Central memory CD8-positive, alpha-beta T cell (primary cell): Measurements from ENCODE around the gene KLHL35.
A peak's percentile ranks its signal among the peaks of the same experiment; 100 is the strongest.
"Not testable (repeated sequence)": the region's sequence is repeated elsewhere in the genome, so short reads cannot be mapped to it uniquely, and the experiment has no call there.

Experiments used
- ATAC-seq: fragments of 150-1000 bp; cut with Tn5 transposase; replicated peaks from 2 replicates; pipeline ENCODE4 v1.10.0; 2022; ENCODE audit warnings: mild to moderate bottlenecking, moderate FRiP score, moderate number of reproducible peaks; ENCODE audit not compliant: poor library complexity, severe bottlenecking; ENCODE audit errors: extremely low read depth
- DNase-seq, 2 donors: peaks; one replicate each; pipeline ENCODE4 v3.0.0; 2021; ENCODE audit warnings: low spot score in 2 of 2
- H3K27ac Mint-ChIP-seq: one replicate; pipeline ENCODE4 v1.8.0; 2022; ENCODE audit warnings: low read depth, mild to moderate bottlenecking, moderate library complexity, mixed read lengths
- H3K27me3 Mint-ChIP-seq: one replicate; pipeline ENCODE4 v1.8.0; 2022; ENCODE audit warnings: mixed read lengths
- H3K36me3 Mint-ChIP-seq: one replicate; pipeline ENCODE4 v1.8.0; 2022; ENCODE audit warnings: mild to moderate bottlenecking, moderate library complexity, mixed read lengths; ENCODE audit not compliant: insufficient read depth
- H3K4me1 Mint-ChIP-seq: one replicate; pipeline ENCODE4 v1.8.0; 2022; ENCODE audit warnings: mixed read lengths
- H3K4me3 Mint-ChIP-seq: one replicate; pipeline ENCODE4 v1.8.0; 2022; ENCODE audit warnings: mild to moderate bottlenecking, moderate library complexity, mixed read lengths
- H3K9me3 Mint-ChIP-seq: one replicate; pipeline ENCODE4 v1.8.0; 2022; ENCODE audit warnings: mixed read lengths

The KLHL35 gene

DNA sequence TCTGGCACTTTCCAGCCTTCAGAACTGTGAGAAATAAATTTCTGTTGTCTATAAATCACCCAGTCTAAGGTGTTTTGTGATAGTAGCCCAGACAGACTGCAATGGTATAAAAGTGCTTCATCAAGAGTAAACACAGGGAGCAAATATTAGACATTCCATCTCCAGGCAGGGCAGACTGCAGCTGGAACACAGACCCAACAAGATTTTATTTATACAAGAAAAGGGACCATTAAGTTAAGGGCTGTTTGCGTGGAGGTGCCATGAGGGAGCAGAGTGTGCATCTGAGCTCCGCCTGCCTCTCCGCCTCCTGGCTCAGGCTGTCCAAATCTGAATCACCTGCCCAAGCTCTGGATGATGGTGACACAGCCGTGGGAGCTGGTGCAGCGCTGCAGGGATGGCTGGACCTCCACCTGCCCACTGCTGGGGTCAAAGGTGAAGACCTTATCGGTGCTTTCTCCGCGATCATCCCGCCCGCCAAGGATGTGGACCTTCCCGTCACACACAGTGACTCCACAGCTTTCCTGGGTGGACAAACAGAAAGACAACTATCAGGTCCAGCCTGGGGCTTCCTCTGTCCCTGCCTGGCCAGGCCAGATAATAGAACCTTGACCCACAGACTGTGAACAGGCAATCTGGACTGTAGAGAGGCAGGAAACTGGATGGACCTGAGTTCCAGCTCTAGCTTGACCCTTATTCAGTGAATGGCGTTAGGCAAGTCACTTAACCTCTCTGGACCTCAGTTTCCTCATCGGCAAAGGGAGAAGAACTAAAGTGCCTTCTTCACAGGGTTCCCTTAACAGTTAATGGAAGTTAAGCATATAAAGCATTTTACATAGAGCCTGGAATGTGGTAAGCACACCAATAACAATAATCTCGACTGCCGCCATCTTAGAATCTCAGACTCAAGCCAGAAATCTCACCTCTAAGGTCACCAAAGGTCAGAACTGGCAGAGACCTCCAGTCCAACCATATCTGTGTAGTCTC lies 10.5 kb downstream of the KLHL35 start:
- no peaks in the 10 kb centered on the region for H3K4me1 Mint-ChIP-seq
- H3K27me3 Mint-ChIP-seq = no peaks in the 10 kb centered on the region
- ATAC-seq (no peak), DNase-seq (no peak)
- H3K9me3 Mint-ChIP-seq = no peaks in the 10 kb centered on the region
- peaks cover 5% of the 10 kb centered on the region for H3K36me3 Mint-ChIP-seq
- no peak overlapping the region for H3K4me3 Mint-ChIP-seq
- H3K27ac Mint-ChIP-seq = no peak overlapping the region

DNA sequence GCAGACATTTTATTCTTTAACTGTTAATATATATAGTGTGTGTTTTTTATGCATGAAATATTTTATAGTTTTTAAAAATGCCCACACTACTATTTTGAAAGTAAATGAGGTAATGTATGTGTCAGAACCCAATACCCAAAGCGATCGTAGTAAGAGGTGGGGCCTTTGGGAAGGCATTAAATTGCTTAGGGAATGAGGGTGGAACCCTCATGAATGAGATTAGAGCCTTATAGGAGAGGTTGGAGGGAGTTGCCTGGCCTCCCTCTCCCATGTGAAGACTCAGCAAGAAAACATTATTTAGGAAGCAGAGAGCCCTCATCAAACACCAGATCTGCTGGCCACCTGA lies 11.1 kb downstream of the KLHL35 start:
- ATAC-seq = no peak
- Mint-ChIP-seq H3K4me3 (no peak overlapping the region), H3K27me3 (no peaks in the 10 kb centered on the region), H3K9me3 (no peaks in the 10 kb centered on the region), H3K36me3 (peaks cover 6% of the 10 kb centered on the region), H3K27ac (no peak overlapping the region), H3K4me1 (no peaks in the 10 kb centered on the region)
- DNase-seq = no peak

GRCh38 chr11:75421035-75421602 lies 11.9 kb downstream of the KLHL35 start:
- Mint-ChIP-seq H3K4me3 (no peak overlapping the region), H3K9me3 (no peaks in the 10 kb centered on the region), H3K27me3 (no peaks in the 10 kb centered on the region), H3K36me3 (peaks cover 7% of the 10 kb centered on the region), H3K27ac (no peak overlapping the region), H3K4me1 (no peaks in the 10 kb centered on the region)
- DNase-seq = no peak
- ATAC-seq = no peak

DNA sequence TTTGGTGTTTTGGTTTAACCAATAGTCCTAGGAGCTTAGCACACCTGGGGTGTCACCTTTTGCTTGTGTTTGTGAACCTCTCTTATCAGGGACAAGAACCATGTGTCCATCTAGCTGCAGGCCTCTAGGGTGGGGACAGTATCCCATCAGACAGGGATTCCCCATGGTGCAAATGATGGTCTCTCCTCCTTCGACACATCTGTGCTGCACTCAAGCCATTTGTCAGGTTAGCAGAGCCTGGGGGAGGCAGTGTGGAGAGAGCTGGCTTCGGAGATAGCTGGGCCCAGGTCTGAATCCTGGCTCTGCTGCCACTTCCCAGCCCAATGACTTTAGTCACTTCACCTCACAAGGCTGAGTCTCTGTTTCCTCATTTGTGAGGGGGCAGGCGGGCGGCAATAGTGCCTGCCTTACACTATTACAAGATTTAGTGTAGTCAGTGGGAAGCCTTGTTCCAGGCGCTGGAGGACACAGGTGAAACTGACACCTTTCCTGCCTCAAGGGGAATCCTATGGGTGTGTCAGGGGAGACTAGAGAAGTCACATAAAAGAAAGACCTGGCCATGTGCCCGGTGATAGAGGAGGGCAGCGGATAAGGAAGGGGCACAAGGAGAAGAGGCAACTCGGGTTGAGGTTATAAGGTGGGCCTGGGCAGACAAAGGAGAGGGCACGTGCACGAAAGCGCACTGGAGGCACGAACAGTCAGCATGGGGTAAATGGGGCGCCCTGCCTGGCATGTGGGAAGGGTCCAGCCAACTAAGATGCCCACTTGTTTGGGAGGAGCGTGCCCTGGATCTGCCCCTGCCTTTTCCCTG lies 12.6 kb downstream of the KLHL35 start:
- ATAC-seq = no peak
- Mint-ChIP-seq H3K4me3 (no peak overlapping the region), H3K4me1 (no peaks in the 10 kb centered on the region), H3K27ac (no peak overlapping the region), H3K36me3 (peaks cover 7% of the 10 kb centered on the region), H3K9me3 (no peaks in the 10 kb centered on the region), H3K27me3 (no peaks in the 10 kb centered on the region)
- DNase-seq = no peak

GRCh38 chr11:75413864-75414263 lies 19.1 kb downstream of the KLHL35 start:
- no peak for ATAC-seq
- Mint-ChIP-seq H3K4me3 (no peak overlapping the region), H3K27ac (no peak overlapping the region), H3K4me1 (peaks cover 6% of the 10 kb centered on the region), H3K9me3 (no peaks in the 10 kb centered on the region), H3K27me3 (no peaks in the 10 kb centered on the region), H3K36me3 (peaks cover 19% of the 10 kb centered on the region)
- no peak for DNase-seq

GRCh38 chr11:75413146-75413545 lies 19.9 kb downstream of the KLHL35 start:
- peaks cover 22% of the 10 kb centered on the region for H3K36me3 Mint-ChIP-seq
- not testable (repeated sequence) for ATAC-seq, H3K27ac Mint-ChIP-seq, H3K9me3 Mint-ChIP-seq, H3K4me1 Mint-ChIP-seq, H3K4me3 Mint-ChIP-seq, DNase-seq, H3K27me3 Mint-ChIP-seq

DNA sequence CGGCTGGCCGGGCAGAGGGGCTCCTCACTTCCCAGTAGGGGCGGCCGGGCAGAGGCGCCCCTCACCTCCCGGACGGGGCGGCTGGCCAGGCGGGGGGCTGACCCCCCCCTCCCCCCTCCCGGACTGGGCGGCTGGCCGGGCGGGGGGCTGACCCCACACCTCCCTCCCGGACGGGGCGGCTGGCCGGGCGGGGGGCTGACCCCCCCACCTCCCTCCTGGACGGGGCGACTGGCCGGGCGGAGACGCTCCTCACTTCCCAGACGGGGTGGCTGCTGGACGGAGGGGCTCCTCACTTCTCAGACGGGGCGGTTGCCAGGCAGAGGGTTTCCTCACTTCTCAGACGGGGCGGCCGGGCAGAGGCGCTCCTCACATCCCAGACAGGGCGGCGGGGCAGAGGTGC lies 23.0 kb downstream of the KLHL35 start:
- not testable (repeated sequence) for H3K9me3 Mint-ChIP-seq, H3K27ac Mint-ChIP-seq, H3K4me3 Mint-ChIP-seq, ATAC-seq, H3K27me3 Mint-ChIP-seq, DNase-seq
- Mint-ChIP-seq H3K4me1 (peaks cover 15% of the 10 kb centered on the region), H3K36me3 (peaks cover 45% of the 10 kb centered on the region)

DNA sequence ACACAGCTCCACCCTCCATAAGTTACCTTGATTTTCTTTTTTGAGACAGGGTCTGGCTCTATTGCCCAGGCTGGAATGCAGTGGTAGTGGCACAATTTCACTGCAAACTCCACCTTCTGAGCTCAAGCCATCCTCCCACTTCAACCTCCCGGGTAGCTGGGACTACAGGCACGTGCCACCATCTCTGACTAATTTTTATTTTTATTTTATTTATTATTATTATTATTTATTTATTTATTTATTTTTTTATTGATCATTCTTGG lies 24.1 kb downstream of the KLHL35 start:
- Mint-ChIP-seq H3K36me3 (peaks cover 49% of the 10 kb centered on the region), H3K9me3 (no peaks in the 10 kb centered on the region), H3K4me1 (peaks cover 26% of the 10 kb centered on the region), H3K27me3 (no peaks in the 10 kb centered on the region), H3K4me3 (no peak overlapping the region), H3K27ac (no peak overlapping the region)
- DNase-seq = no peak
- ATAC-seq = no peak

DNA sequence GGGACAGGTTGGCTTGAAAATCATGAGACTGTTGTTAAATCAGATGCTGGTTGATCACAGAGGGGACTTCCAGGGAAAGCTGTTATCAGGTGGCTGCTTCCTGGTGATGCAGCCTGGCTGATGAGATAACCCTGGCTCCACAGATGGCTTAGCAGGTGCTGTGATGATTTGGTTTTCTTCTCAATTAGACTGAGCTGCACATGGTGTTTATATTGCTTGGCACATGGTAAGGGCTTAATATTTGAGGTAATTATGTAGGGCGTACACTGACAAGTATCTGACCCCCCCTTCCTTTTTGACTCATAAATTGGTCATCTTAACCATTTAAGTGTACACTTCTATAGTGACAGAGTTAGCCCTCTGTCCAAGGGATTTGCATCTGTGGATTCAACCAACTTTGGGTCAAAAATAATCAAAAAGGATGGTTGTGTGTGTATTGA lies 26.6 kb downstream of the KLHL35 start:
- no peak for DNase-seq
- H3K4me3 Mint-ChIP-seq = no peak overlapping the region
- no peaks in the 10 kb centered on the region for H3K9me3 Mint-ChIP-seq
- peaks cover 66% of the 10 kb centered on the region for H3K36me3 Mint-ChIP-seq
- no peak for ATAC-seq
- H3K27me3 Mint-ChIP-seq = no peaks in the 10 kb centered on the region
- H3K4me1 Mint-ChIP-seq = peaks cover 46% of the 10 kb centered on the region
- no peak overlapping the region for H3K27ac Mint-ChIP-seq

DNA sequence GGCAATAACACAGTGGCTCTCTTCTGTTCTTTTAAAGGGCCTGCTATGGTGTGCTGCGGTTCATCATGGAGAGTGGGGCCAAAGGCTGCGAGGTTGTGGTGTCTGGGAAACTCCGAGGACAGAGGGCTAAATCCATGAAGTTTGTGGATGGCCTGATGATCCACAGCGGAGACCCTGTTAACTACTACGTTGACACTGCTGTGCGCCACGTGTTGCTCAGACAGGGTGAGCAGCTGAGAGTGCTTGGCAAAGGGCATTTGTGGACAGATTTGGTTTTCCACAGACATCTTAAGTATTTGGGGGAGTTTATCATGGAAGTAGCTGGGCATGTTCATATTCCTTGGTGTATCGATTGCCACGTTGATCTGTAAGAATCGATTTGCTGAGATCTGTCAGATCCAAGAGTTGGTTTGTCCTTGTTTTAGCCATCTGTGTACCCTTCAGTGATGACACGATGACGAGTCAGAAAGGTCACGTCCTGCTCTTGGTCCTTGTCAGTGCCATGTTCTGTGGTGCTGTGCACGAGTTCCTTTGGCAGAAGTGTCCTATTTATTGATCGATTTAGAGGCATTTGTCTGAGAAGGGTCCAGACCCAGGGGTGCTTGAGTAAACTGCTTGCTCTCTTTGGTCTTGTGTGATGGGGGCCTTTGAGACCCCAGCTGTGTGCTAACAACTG lies 28.9 kb downstream of the KLHL35 start:
- no peak for ATAC-seq
- H3K36me3 Mint-ChIP-seq = peaks cover 79% of the 10 kb centered on the region
- peaks cover 66% of the 10 kb centered on the region for H3K4me1 Mint-ChIP-seq
- H3K4me3 Mint-ChIP-seq = no peak overlapping the region
- no peak for DNase-seq
- H3K27ac Mint-ChIP-seq = peak overlapping the region; percentile 78
- H3K27me3 Mint-ChIP-seq = no peaks in the 10 kb centered on the region
- H3K9me3 Mint-ChIP-seq = no peaks in the 10 kb centered on the region

- ATAC-seq (no peak), DNase-seq (no peak)
- Mint-ChIP-seq H3K4me1 (peaks cover 66% of the 10 kb centered on the region), H3K27me3 (no peaks in the 10 kb centered on the region), H3K27ac (peak overlapping the region; percentile 78), H3K9me3 (no peaks in the 10 kb centered on the region), H3K4me3 (no peak overlapping the region), H3K36me3 (peaks cover 75% of the 10 kb centered on the region)
Measured at GRCh38 chr11:75403037-75403436, 30.0 kb downstream of the KLHL35 start.

DNA sequence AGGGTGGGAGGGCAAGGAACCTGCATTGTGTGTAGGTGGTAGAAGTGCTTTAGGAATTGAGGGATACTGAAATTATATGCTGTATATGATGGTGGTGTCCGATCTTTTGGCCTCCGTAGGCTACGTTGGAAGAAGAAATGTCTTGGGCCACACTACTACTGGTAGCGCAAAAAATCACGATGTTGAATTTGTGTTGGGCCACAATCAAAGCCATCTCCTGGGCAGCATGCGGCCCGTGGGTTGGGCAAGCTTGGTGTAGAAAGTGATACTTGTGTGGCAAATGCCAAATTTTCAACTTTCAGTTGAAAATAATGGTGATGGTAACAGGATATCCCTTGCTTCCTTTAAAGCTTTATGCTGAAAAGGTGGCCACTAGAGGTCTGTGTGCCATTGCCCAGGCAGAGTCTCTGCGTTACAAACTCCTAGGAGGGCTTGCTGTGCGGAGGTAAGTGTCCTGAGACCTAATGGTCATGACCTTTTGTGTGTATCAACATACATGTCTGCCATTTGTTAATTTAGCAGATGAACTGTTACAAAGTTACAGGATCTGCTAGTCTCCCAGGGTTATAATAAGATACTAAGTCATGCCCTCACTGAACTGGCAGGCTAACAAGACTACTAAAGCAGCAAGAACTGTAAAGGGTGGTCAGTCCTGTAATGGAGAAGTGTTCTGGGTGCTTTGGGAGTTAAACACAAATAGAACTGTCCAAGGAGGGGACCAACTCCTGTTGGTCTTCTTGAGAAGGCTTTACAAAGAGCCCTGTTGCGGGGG lies 30.8 kb downstream of the KLHL35 start:
- ATAC-seq (no peak), DNase-seq (no peak)
- no peaks in the 10 kb centered on the region for H3K9me3 Mint-ChIP-seq
- peaks cover 61% of the 10 kb centered on the region for H3K4me1 Mint-ChIP-seq
- no peaks in the 10 kb centered on the region for H3K27me3 Mint-ChIP-seq
- peak overlapping the region; percentile 97 for H3K4me3 Mint-ChIP-seq
- peaks cover 73% of the 10 kb centered on the region for H3K36me3 Mint-ChIP-seq
- peak overlapping the region; percentile 97 for H3K27ac Mint-ChIP-seq
